ENCODE measurements around the gene RTRAF. TPM values are rescaled to one million over a fixed set of nuclear protein-coding genes. Genes with fewer than 3 reads are reported as not detected.

The RTRAF gene
- total and polyA plus RNA-seq, 5 donors from 2014 or later = 134 to 241 (median 224) TPM

DNA sequence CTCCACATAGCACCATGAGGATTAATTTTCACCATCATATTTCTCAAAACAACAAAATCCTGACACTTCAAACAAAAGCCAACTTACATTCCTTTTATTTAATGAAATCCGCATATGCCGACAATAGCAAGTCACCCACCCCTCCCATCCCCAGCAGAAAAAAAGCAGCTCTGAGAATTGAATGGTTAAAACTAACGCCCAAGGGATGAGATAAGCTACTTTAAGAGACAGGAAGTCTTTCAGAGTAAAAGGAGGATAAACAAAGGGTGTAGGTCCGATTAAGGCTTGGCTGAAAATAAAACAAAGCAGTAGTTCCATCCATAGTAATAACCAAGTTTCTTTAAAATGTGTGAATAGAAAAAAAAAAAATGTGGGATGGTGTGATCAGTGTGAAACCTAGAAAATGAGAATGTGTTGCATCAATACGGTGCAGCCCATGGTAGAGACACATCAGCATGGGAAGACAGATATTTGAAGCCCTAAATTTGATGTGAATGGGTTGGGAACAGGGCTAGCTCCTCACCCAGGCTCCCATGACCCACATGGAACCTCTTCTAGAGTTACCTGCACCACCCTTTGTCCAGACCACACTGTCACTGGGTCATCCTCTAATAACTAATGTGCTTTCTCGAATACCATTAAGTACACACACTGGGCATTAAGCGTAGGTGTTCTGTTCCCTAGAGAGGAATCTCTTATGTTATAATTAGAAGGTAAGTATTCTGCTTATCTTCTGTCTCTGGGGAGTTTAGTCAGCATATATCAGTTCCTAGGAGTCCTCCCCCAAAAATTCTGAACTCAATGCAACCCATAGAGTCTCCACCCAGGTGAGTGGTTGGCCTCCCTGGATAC is 31.7 kb downstream of the RTRAF start:
- no peaks in the 10 kb centered on the region for H3K36me3 Mint-ChIP-seq
- peaks cover 0 to 45% (median 26%) of the 10 kb centered on the region in 4 donors for H3K4me1 Mint-ChIP-seq
- Histone ChIP-seq H3K4me1 (ENCODE audit: control insufficient read depth, insufficient read depth, low read length, poor library complexity, severe bottlenecking) (peaks cover 30% of the 10 kb centered on the region), H3K36me3 (ENCODE audit: control insufficient read depth, insufficient read depth, low read length) (no peaks in the 10 kb centered on the region), H3K4me3 (ENCODE audit: low read depth, low read length) (peak overlapping the region; percentile 34), H3K27ac (ENCODE audit: insufficient read depth, low read length, poor library complexity, severe bottlenecking) (no peak overlapping the region), H3K9me3 (ENCODE audit: control insufficient read depth in 2 of 2, low read length in 2 of 2) (no peaks in the 10 kb centered on the region), H3K27me3 (ENCODE audit: control insufficient read depth, insufficient read depth, low read length) (no peaks in the 10 kb centered on the region)
- no peaks in the 10 kb centered on the region for H3K27me3 Mint-ChIP-seq
- peaks cover 0 to 3% (median 2%) of the 10 kb centered on the region in 7 donors for H3K9me3 Mint-ChIP-seq
- peak overlapping the region; percentile 50 to 82 (median 72) for H3K27ac Mint-ChIP-seq
- DNase-seq = peak in 1 of 3 donors; percentile 89
- peak overlapping the region in 2 of 4 donors; percentile 20 to 22 for H3K4me3 Mint-ChIP-seq
- peak in 1 of 2 donors; percentile 47 for ATAC-seq (ENCODE audit: low read depth in 2 of 2)

DNA sequence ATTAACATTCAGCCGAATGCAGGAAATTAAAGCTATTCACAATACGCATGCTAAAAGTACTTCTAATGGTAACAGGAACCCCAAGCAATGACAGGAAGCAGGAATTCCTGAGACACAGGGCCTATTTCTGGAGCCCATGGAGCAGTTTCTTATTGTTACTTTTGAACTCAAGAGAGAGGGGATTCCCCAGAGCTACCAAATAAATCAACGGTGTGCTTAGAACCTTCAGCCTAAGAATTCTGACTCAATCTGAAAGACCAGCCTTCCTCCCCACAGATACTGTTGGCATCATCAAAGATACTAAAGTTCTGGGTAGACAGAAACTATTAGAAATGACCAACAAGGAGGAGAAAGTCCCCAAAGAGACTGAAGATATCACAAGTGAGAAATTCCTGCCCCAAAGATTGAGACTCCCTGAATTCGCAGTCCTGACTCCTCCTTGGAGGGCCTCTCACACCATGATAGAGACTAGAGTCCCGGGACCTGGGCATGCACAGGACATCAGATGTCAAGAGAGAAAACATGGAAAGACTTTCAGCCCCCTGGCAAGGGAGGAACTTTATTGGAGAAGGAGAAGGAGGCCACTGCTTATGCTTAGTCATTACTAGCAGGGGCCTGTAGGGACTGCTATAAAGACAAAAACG is 32.7 kb downstream of the RTRAF start:
- no peak overlapping the region for H3K27ac ChIP-seq (ENCODE audit: insufficient read depth, low read length, poor library complexity, severe bottlenecking)
- no peaks in the 10 kb centered on the region for H3K27me3 ChIP-seq (ENCODE audit: control insufficient read depth, insufficient read depth, low read length)
- H3K9me3 ChIP-seq (ENCODE audit: control insufficient read depth in 2 of 2, low read length in 2 of 2) = no peaks in the 10 kb centered on the region
- Mint-ChIP-seq H3K27ac (peak overlapping the region; percentile 25 to 71 (median 50)), H3K4me1 (peaks cover 0 to 45% (median 26%) of the 10 kb centered on the region in 4 donors), H3K36me3 (no peaks in the 10 kb centered on the region), H3K4me3 (no peak overlapping the region), H3K9me3 (peaks cover 0 to 3% (median 2%) of the 10 kb centered on the region in 7 donors), H3K27me3 (peaks cover 3% of the 10 kb centered on the region)
- no peak overlapping the region for H3K4me3 ChIP-seq (ENCODE audit: low read depth, low read length)
- H3K36me3 ChIP-seq (ENCODE audit: control insufficient read depth, insufficient read depth, low read length) = no peaks in the 10 kb centered on the region
- peak in 1 of 3 donors; percentile 86 for DNase-seq
- peaks cover 30% of the 10 kb centered on the region for H3K4me1 ChIP-seq (ENCODE audit: control insufficient read depth, insufficient read depth, low read length, poor library complexity, severe bottlenecking)
- ATAC-seq (ENCODE audit: low read depth in 2 of 2) = no peak

DNA sequence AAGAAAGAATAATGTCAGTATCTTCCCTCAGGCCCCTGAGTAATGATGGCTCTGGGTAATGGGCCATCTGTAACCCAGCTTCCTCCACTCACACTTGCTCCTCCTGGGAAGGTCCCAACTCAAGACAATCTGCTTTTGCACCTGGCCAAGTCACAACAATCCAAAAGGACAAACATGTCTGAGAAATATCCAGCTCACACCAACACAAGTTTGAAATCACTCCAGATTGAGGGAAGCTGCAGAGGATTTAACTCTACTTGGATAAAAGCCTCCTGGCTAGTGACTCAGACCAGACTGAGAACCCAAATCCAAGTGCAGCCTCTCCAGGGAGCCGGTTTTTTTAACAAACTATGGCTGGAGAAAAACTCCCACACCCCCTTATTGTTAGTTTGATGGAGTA is 34.2 kb downstream of the RTRAF start:
- H3K9me3 ChIP-seq (ENCODE audit: control insufficient read depth in 2 of 2, low read length in 2 of 2) = no peaks in the 10 kb centered on the region
- no peaks in the 10 kb centered on the region for H3K36me3 ChIP-seq (ENCODE audit: control insufficient read depth, insufficient read depth, low read length)
- ATAC-seq (ENCODE audit: low read depth in 2 of 2) (no peak), DNase-seq (no peak)
- no peaks in the 10 kb centered on the region for H3K36me3 Mint-ChIP-seq
- H3K9me3 Mint-ChIP-seq = peaks cover 0 to 3% (median 2%) of the 10 kb centered on the region in 7 donors
- peaks cover 30% of the 10 kb centered on the region for H3K4me1 ChIP-seq (ENCODE audit: control insufficient read depth, insufficient read depth, low read length, poor library complexity, severe bottlenecking)
- no peak overlapping the region for H3K4me3 Mint-ChIP-seq
- H3K27me3 Mint-ChIP-seq = peaks cover 7% of the 10 kb centered on the region
- peak overlapping the region in 1 of 3 donors; percentile 62 for H3K27ac Mint-ChIP-seq
- H3K27me3 ChIP-seq (ENCODE audit: control insufficient read depth, insufficient read depth, low read length) = no peaks in the 10 kb centered on the region
- H3K4me3 ChIP-seq (ENCODE audit: low read depth, low read length) = no peak overlapping the region
- peaks cover 0 to 42% (median 26%) of the 10 kb centered on the region in 4 donors for H3K4me1 Mint-ChIP-seq
- no peak overlapping the region for H3K27ac ChIP-seq (ENCODE audit: insufficient read depth, low read length, poor library complexity, severe bottlenecking)

DNA sequence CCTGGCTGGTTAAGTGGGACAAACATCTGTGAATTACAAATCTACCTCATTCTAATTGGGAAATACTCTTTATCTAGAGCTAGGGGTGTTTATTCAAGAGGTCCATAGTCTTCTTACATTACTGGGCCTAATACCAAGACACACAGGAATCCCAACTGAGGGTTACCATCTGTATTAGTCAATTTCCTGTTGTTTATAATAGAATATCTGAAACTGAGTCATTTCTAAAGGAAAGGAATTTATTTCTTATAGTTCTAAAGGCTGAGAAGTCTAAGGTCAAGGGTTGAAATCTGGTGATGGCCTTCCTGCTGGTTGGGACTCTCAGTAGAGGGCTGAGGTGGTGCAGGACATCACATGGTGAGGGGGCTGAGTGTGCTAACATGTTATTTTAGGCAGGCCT is 36.0 kb downstream of the RTRAF start:
- peaks cover 14% of the 10 kb centered on the region for H3K27me3 Mint-ChIP-seq
- no peaks in the 10 kb centered on the region for H3K36me3 ChIP-seq (ENCODE audit: control insufficient read depth, insufficient read depth, low read length)
- no peak overlapping the region for H3K4me3 ChIP-seq (ENCODE audit: low read depth, low read length)
- peaks cover 19% of the 10 kb centered on the region for H3K4me1 ChIP-seq (ENCODE audit: control insufficient read depth, insufficient read depth, low read length, poor library complexity, severe bottlenecking)
- H3K27ac Mint-ChIP-seq = no peak overlapping the region
- no peak overlapping the region for H3K27ac ChIP-seq (ENCODE audit: insufficient read depth, low read length, poor library complexity, severe bottlenecking)
- no peaks in the 10 kb centered on the region for H3K9me3 ChIP-seq (ENCODE audit: control insufficient read depth in 2 of 2, low read length in 2 of 2)
- peaks cover 0 to 3% (median 2%) of the 10 kb centered on the region in 7 donors for H3K9me3 Mint-ChIP-seq
- no peaks in the 10 kb centered on the region for H3K36me3 Mint-ChIP-seq
- ATAC-seq (ENCODE audit: low read depth in 2 of 2) (no peak), DNase-seq (peak in 1 of 3 donors; percentile 25)
- H3K4me1 Mint-ChIP-seq = peaks cover 0 to 28% (median 22%) of the 10 kb centered on the region in 4 donors
- H3K27me3 ChIP-seq (ENCODE audit: control insufficient read depth, insufficient read depth, low read length) = peaks cover 2% of the 10 kb centered on the region
- no peak overlapping the region for H3K4me3 Mint-ChIP-seq

DNA sequence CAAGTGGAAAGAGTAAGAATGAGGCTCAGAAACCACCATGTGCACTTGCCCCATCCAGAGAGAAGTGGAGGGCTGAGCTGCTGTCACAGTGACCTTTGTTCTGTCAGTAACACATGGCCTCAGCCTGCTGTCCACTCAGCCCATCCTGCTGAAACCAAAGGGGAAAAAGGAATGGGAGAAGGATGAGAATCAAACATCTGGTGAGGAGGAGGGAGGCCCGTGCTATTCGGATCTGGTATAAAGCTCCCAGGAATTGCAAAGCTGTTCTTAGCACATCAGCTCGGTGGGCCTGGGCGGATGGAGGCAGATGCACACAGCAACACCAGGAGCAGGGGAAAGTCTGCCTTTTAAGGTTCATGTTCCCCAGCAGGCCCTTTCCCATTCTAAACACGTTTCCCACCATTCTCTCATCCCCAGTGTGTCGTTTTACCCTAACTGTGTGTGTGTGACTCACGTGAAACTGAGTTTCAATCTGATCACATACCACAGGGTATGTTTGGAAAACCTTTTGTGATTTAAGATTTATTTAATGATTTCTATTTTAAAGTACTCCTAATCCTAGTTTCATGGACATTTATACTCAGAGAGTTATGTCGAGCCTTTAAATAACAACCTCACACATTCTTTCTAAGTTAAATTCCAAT is 36.8 kb downstream of the RTRAF start:
- peaks cover 18% of the 10 kb centered on the region for H3K27me3 Mint-ChIP-seq
- H3K4me1 Mint-ChIP-seq = peaks cover 0 to 20% (median 14%) of the 10 kb centered on the region in 4 donors

DNA sequence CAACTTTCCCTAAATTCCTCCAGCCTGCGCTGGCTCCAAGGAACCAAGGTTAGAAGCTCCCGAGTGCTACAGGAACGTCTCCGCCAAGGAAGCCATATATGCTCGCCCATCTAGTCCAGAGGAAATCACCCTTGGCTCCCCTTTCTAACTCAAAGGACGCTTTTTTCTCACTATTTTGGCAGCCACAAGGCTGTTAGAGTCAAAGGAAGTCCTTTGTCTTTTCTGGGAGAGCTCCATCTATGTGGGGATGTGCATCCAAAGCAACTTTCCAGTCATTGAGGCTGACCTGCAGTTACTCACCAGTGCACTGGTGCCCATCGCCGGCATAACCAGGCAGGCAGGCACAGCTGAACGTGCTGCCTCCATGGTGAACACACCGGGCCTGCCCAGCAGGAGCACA is 37.6 kb downstream of the RTRAF start:
- no peak overlapping the region for H3K4me3 ChIP-seq (ENCODE audit: low read depth, low read length)
- Mint-ChIP-seq H3K27ac (no peak overlapping the region), H3K4me3 (no peak overlapping the region), H3K27me3 (peaks cover 21% of the 10 kb centered on the region), H3K36me3 (no peaks in the 10 kb centered on the region), H3K9me3 (peaks cover 0 to 3% (median 2%) of the 10 kb centered on the region in 7 donors), H3K4me1 (peaks cover 0 to 12% (median 9%) of the 10 kb centered on the region in 4 donors)
- no peaks in the 10 kb centered on the region for H3K36me3 ChIP-seq (ENCODE audit: control insufficient read depth, insufficient read depth, low read length)
- H3K27me3 ChIP-seq (ENCODE audit: control insufficient read depth, insufficient read depth, low read length) = peaks cover 2% of the 10 kb centered on the region
- H3K4me1 ChIP-seq (ENCODE audit: control insufficient read depth, insufficient read depth, low read length, poor library complexity, severe bottlenecking) = peaks cover 3% of the 10 kb centered on the region
- DNase-seq (no peak), ATAC-seq (ENCODE audit: low read depth in 2 of 2) (no peak)
- H3K27ac ChIP-seq (ENCODE audit: insufficient read depth, low read length, poor library complexity, severe bottlenecking) = no peak overlapping the region
- H3K9me3 ChIP-seq (ENCODE audit: control insufficient read depth in 2 of 2, low read length in 2 of 2) = no peaks in the 10 kb centered on the region

More for the DNA sequence above, 36.8 kb downstream of the RTRAF start:
- no peak for DNase-seq
- peaks cover 11% of the 10 kb centered on the region for H3K4me1 ChIP-seq (ENCODE audit: control insufficient read depth, insufficient read depth, low read length, poor library complexity, severe bottlenecking)
- H3K36me3 ChIP-seq (ENCODE audit: control insufficient read depth, insufficient read depth, low read length) = no peaks in the 10 kb centered on the region
- no peak overlapping the region for H3K4me3 ChIP-seq (ENCODE audit: low read depth, low read length)
- H3K9me3 ChIP-seq (ENCODE audit: control insufficient read depth in 2 of 2, low read length in 2 of 2) = no peaks in the 10 kb centered on the region
- H3K9me3 Mint-ChIP-seq = peaks cover 0 to 3% (median 2%) of the 10 kb centered on the region in 7 donors
- ATAC-seq (ENCODE audit: low read depth in 2 of 2) = no peak
- H3K27me3 ChIP-seq (ENCODE audit: control insufficient read depth, insufficient read depth, low read length) = peaks cover 2% of the 10 kb centered on the region
- no peak overlapping the region for H3K4me3 Mint-ChIP-seq
- no peaks in the 10 kb centered on the region for H3K36me3 Mint-ChIP-seq
- no peak overlapping the region for H3K27ac ChIP-seq (ENCODE audit: insufficient read depth, low read length, poor library complexity, severe bottlenecking)
- H3K27ac Mint-ChIP-seq = no peak overlapping the region

DNA sequence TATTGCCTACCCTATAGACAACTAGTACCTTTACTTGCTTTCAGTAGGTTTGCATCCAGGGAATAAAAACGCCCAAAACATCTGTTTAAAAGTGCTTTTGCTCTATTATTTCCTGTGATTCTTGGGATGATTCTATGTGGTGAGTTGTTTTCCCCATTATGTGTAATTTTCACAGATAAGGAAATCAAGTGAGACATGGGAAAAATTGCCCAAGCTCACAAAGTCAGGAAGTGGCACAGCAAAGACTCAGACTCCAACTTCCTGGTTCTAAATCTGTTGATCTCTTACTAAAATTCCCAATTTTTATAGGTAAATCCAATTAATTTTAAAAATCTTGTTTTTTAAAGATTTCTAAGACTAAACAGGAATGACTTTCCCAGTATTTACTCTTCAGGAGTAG is 40.5 kb downstream of the RTRAF start:
- peaks cover 0 to 6% (median 0%) of the 10 kb centered on the region in 4 donors for H3K4me1 Mint-ChIP-seq
- Histone ChIP-seq H3K36me3 (ENCODE audit: control insufficient read depth, insufficient read depth, low read length) (no peaks in the 10 kb centered on the region), H3K27ac (ENCODE audit: insufficient read depth, low read length, poor library complexity, severe bottlenecking) (no peak overlapping the region), H3K4me3 (ENCODE audit: low read depth, low read length) (no peak overlapping the region), H3K9me3 (ENCODE audit: control insufficient read depth in 2 of 2, low read length in 2 of 2) (no peaks in the 10 kb centered on the region), H3K27me3 (ENCODE audit: control insufficient read depth, insufficient read depth, low read length) (peaks cover 2% of the 10 kb centered on the region), H3K4me1 (ENCODE audit: control insufficient read depth, insufficient read depth, low read length, poor library complexity, severe bottlenecking) (no peaks in the 10 kb centered on the region)
- H3K36me3 Mint-ChIP-seq = no peaks in the 10 kb centered on the region
- H3K9me3 Mint-ChIP-seq = peaks cover 0 to 2% (median 0%) of the 10 kb centered on the region in 7 donors
- no peak overlapping the region for H3K27ac Mint-ChIP-seq
- H3K4me3 Mint-ChIP-seq = no peak overlapping the region
- peaks cover 32% of the 10 kb centered on the region for H3K27me3 Mint-ChIP-seq
- ATAC-seq (ENCODE audit: low read depth in 2 of 2) (no peak), DNase-seq (no peak)
